H1 (cell line): Measurements from ENCODE around the gene SMARCD1. TPM values are rescaled to one million over a fixed set of nuclear protein-coding genes. Genes with fewer than 3 reads are reported as not detected.

ENCODE experiments used
- ASH2L ChIP-seq: fragments of 200-600, 300-600 bp; sonication (generic); IDR thresholded peaks from one replicate; pipeline ENCODE4 v1.7.1; 2017; ENCODE audit warnings: low read length
- BACH1 ChIP-seq: IDR thresholded peaks from 2 replicates; pipeline ENCODE4 v1.6.1; 2012; ENCODE audit warnings: low read length, improper control_type of control experiment
- CBX8 ChIP-seq: fragments of 300-800, 300-1000 bp; sonication (generic); IDR thresholded peaks from 2 replicates; pipeline ENCODE4 v1.7.1; 2016; ENCODE audit warnings: low read depth, low read length, borderline replicate concordance
- FOSL1 ChIP-seq: IDR thresholded peaks from 2 replicates; pipeline ENCODE4 v1.6.1; 2011; ENCODE audit warnings: mild to moderate bottlenecking, low read depth, low read length, moderate library complexity; ENCODE audit not compliant: insufficient read depth
- HDAC2 ChIP-seq, 2 experiments: fragments of 300-600 bp in 1 of 2; sonication (generic) in 1 of 2; IDR thresholded peaks; 2 replicates each; pipeline ENCODE4 v1.6.1; 2011 to 2012; ENCODE audit warnings: low read depth in 2 of 2, low read length in 2 of 2, mild to moderate bottlenecking in 2 of 2, moderate library complexity in 2 of 2, borderline replicate concordance in 1 of 2, inconsistent platforms in 1 of 2
- JUN ChIP-seq: IDR thresholded peaks from 2 replicates; pipeline ENCODE4 v1.6.1; 2011; ENCODE audit warnings: low read depth, mild to moderate bottlenecking, improper control_type of control experiment, low read length
- JUND ChIP-seq: IDR thresholded peaks from 2 replicates; pipeline ENCODE4 v1.6.1; 2011; ENCODE audit warnings: mild to moderate bottlenecking, improper control_type of control experiment, low read length
- KDM5A ChIP-seq: fragments of 200-600 bp; IDR thresholded peaks from 2 replicates; pipeline ENCODE4 v1.7.1; 2012; ENCODE audit warnings: mild to moderate bottlenecking, low read length, inconsistent platforms, mixed read lengths
- POLR2A ChIP-seq, 2 experiments: IDR thresholded peaks; 1 replicate in 1 of 2; 2 replicates in 1 of 2; pipeline ENCODE4 v1.6.1; 2011; ENCODE audit warnings: low read depth in 2 of 2, low read length in 2 of 2, mild to moderate bottlenecking in 2 of 2; ENCODE audit errors: control extremely low read depth in 1 of 2
- RFX5 ChIP-seq: IDR thresholded peaks from 2 replicates; pipeline ENCODE4 v1.6.1; 2011; ENCODE audit warnings: low read depth, low read length, improper control_type of control experiment, borderline replicate concordance
- RNF2 ChIP-seq: fragments of 200-900, 300-1000 bp; sonication (generic); IDR thresholded peaks from 2 replicates; pipeline ENCODE4 v1.7.1; 2016; ENCODE audit warnings: borderline replicate concordance, low read depth, mild to moderate bottlenecking, antibody characterized with exemption, low read length; ENCODE audit not compliant: poor library complexity, severe bottlenecking; ENCODE audit errors: missing control alignments
- RXRA ChIP-seq: IDR thresholded peaks from 2 replicates; pipeline ENCODE4 v1.6.1; 2011; ENCODE audit warnings: low read depth, mild to moderate bottlenecking, low read length, moderate library complexity; ENCODE audit not compliant: insufficient read depth
- SIX5 ChIP-seq: IDR thresholded peaks from 2 replicates; pipeline ENCODE4 v1.6.1; 2011; ENCODE audit warnings: mild to moderate bottlenecking, low read depth, low read length
- SUZ12 ChIP-seq: fragments of 200-600 bp; sonication (generic); IDR thresholded peaks from 2 replicates; pipeline ENCODE4 v1.6.1; 2012; ENCODE audit warnings: mild to moderate bottlenecking, inconsistent platforms, low read length, moderate library complexity, mixed read lengths
- TCF12 ChIP-seq: IDR thresholded peaks from 2 replicates; pipeline ENCODE4 v1.6.1; 2011; ENCODE audit warnings: low read depth, mild to moderate bottlenecking, low read length
- TEAD4 ChIP-seq: IDR thresholded peaks from 2 replicates; pipeline ENCODE4 v1.6.1; 2012; ENCODE audit warnings: low read depth, low read length, inconsistent platforms, mixed read lengths
- polyA plus RNA-seq, 7 experiments: library from polyadenylated mRNA; depleted of rRNA in 3 of 7; stranded (reverse) in 5 of 7; unstranded in 2 of 7; fragments of >200 nt in 5 of 7; fragments of 200-250 nt in 2 of 7; gene quantifications; 1 replicate in 5 of 7; 2 replicates in 1 of 7; 4 replicates in 1 of 7; pipeline versions ENCODE4 v1.2.1 to v1.2.3, GENCODE V29; 2011 to 2013; ENCODE audit warnings: missing spikeins in 2 of 7, mixed read lengths in 2 of 7
- total RNA-seq: library from RNA; stranded (reverse); fragmentation: NEBNext Ultra II Directional; extraction: Animal tissue kit (Norgen Biotek cat#: 25700); gene quantifications from 2 replicates; pipeline ENCODE4 v1.2.1, GENCODE V29; 2021
- TF ChIP-seq, protein P1 (sequence below): IDR thresholded peaks from 2 replicates; pipeline ENCODE4 v1.6.1; 2011; ENCODE audit warnings: low read depth, mild to moderate bottlenecking, low read length; ENCODE audit not compliant: insufficient read depth
- TF ChIP-seq, protein P2 (sequence below), 3 experiments: IDR thresholded peaks; 1 replicate in 2 of 3; 2 replicates in 1 of 3; pipeline versions ENCODE4 v1.5.1 to v1.6.1; 2011; ENCODE audit warnings: low read length in 3 of 3, mild to moderate bottlenecking in 3 of 3, inconsistent platforms in 2 of 3, low read depth in 1 of 3, moderate library complexity in 1 of 3; ENCODE audit not compliant: insufficient read depth in 1 of 3; ENCODE audit errors: control extremely low read depth in 1 of 3
- TF ChIP-seq, protein P3 (sequence below): IDR thresholded peaks from 2 replicates; pipeline ENCODE4 v1.6.1; 2012; ENCODE audit warnings: low read length, inconsistent platforms

The SMARCD1 gene
- total and polyA plus RNA-seq, 2 of the 8 experiments (the other 6 are each of a cell fraction or from before 2014, with no cell fraction given): 128 to 130 TPM

DNA sequence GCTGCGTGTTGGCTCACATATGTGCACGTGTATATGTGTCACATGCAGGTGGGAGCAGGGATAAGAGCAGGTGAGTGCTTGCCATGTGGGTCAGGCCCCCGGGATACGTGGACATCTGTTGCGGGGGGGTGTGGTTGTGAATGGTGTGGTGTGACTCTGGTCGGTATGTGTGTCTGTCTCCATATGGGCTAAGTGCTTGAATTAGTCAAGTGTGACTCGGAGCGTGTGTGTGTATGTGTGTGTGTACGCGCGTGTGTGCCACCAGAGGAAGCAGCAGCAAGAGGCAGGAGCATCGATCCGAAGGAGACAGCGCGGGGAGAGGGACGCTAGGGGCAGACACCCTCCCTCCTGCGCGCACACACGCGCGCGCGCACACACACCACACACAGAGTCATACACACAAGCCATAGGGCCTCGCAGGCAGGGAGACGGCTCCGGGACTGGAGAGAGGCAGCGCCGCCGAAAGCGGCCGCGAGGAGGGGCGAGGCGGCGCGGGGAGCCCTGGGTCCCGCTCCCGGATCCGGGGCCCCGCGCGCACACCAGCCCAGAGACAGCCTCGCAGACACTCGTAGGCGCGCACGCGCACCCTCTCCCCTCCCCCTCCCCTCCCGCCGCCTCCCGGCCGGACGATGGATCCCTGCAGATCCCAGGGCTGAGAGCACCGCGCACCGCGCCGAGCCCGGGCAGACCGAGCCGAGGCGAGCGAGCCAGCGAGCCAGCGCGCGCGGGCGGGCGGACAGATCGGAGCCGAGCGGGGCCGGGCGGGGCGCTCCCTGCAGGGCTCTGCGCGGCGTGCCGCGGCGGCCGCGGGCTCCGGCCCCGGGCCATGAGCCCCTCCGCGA lies 27.9 kb upstream of the SMARCD1 start, which contains the start of gene ASIC1 (continued):
- TF ChIP-seq, protein P1, sequence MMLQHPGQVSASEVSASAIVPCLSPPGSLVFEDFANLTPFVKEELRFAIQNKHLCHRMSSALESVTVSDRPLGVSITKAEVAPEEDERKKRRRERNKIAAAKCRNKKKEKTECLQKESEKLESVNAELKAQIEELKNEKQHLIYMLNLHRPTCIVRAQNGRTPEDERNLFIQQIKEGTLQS: no peak
- TF ChIP-seq TCF12 (no peak), TEAD4 (no peak), ASH2L (peak; percentile 77), JUN (no peak), RFX5 (no peak), POLR2A (IDR thresholded peaks at IDR 0.05; ENCODE audit: control extremely low read depth in 1 of 2, low read depth in 2 of 2, low read length in 2 of 2) (no peak), CBX8 (no peak), RNF2 (no peak), JUND (no peak), FOSL1 (no peak), HDAC2 (IDR thresholded peaks at IDR 0.05; ENCODE audit: borderline replicate concordance in 1 of 2, low read depth in 2 of 2, low read length in 2 of 2) (no peak), RXRA (no peak), SUZ12 (peak; percentile 56), BACH1 (no peak), SIX5 (no peak), KDM5A (no peak)
- TF ChIP-seq, protein P2, sequence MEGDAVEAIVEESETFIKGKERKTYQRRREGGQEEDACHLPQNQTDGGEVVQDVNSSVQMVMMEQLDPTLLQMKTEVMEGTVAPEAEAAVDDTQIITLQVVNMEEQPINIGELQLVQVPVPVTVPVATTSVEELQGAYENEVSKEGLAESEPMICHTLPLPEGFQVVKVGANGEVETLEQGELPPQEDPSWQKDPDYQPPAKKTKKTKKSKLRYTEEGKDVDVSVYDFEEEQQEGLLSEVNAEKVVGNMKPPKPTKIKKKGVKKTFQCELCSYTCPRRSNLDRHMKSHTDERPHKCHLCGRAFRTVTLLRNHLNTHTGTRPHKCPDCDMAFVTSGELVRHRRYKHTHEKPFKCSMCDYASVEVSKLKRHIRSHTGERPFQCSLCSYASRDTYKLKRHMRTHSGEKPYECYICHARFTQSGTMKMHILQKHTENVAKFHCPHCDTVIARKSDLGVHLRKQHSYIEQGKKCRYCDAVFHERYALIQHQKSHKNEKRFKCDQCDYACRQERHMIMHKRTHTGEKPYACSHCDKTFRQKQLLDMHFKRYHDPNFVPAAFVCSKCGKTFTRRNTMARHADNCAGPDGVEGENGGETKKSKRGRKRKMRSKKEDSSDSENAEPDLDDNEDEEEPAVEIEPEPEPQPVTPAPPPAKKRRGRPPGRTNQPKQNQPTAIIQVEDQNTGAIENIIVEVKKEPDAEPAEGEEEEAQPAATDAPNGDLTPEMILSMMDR (IDR thresholded peaks at IDR 0.05; ENCODE audit: control extremely low read depth in 1 of 3, insufficient read depth in 1 of 3, low read depth in 1 of 3, low read length in 3 of 3): no peak; a peak in 1 of 4 replicates
- TF ChIP-seq, protein P3, sequence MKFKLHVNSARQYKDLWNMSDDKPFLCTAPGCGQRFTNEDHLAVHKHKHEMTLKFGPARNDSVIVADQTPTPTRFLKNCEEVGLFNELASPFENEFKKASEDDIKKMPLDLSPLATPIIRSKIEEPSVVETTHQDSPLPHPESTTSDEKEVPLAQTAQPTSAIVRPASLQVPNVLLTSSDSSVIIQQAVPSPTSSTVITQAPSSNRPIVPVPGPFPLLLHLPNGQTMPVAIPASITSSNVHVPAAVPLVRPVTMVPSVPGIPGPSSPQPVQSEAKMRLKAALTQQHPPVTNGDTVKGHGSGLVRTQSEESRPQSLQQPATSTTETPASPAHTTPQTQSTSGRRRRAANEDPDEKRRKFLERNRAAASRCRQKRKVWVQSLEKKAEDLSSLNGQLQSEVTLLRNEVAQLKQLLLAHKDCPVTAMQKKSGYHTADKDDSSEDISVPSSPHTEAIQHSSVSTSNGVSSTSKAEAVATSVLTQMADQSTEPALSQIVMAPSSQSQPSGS: no peak
